Astrocyte of the spinal cord (primary cell): ENCODE measurements around the gene TNFAIP6.

ENCODE experiments used
- DNase-seq: peaks from one replicate; pipeline ENCODE4 v3.0.0; 2011; ENCODE audit warnings: low read depth, low spot score
- H3K4me3 ChIP-seq: 2 replicates; pipeline ENCODE4 v1.5.1; 2011; ENCODE audit warnings: low read depth, mild to moderate bottlenecking, low read length, moderate library complexity
- in situ Hi-C: cut with HindIII; loops from 2 replicates; pipeline ENCODE4 v1.10.0; 2017; ENCODE audit warnings: low sequenced_read_pairs
- TF ChIP-seq, protein P1 (sequence below): IDR thresholded peaks from 2 replicates; pipeline ENCODE4 v1.5.1; 2012; ENCODE audit warnings: low read depth, mild to moderate bottlenecking, low read length, inconsistent platforms

TNFAIP6 gene

DNA sequence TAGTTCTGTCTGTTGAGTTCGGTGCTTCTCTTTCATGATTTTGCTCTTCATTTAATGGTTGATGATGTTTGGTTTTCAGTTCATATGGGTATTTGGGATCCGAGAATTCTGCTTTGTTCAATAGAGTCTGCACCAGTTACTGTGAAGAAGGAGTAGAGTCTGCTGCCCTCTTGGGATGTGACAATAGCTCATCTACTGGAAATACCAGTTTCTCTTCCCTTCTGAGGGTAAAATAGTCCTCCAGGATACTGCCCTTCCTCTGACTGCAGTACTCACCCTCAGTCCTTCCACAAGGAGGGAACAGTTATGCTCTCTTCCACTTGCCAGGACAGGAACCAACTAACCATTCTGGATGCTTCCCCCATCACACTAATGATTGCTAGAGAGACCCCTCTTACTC, 12.5 kb upstream of the TNFAIP6 start:
- TF ChIP-seq, protein P1, sequence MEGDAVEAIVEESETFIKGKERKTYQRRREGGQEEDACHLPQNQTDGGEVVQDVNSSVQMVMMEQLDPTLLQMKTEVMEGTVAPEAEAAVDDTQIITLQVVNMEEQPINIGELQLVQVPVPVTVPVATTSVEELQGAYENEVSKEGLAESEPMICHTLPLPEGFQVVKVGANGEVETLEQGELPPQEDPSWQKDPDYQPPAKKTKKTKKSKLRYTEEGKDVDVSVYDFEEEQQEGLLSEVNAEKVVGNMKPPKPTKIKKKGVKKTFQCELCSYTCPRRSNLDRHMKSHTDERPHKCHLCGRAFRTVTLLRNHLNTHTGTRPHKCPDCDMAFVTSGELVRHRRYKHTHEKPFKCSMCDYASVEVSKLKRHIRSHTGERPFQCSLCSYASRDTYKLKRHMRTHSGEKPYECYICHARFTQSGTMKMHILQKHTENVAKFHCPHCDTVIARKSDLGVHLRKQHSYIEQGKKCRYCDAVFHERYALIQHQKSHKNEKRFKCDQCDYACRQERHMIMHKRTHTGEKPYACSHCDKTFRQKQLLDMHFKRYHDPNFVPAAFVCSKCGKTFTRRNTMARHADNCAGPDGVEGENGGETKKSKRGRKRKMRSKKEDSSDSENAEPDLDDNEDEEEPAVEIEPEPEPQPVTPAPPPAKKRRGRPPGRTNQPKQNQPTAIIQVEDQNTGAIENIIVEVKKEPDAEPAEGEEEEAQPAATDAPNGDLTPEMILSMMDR: no peak
- no peak for DNase-seq
- in situ Hi-C loops: no loop called here

DNA sequence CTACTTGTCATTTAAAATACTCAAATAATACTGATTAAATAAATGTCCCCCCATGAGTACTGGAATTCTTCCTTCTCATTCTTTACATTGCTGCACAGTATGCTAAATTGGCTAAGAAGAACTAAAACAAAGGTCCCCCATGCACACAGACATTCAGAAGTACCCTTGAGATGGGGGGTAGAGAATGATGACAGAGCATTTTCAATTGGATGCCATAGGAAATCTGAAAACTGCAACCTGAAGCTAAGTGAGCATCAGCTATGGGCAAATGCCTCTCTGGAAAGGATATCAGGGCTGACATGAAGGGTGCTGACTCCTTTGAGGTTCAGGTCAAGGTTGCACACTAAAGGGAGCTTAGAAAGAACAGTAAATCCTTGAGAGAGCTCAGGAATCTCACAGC, 10.1 kb upstream of the TNFAIP6 start:
- no peak overlapping the region for H3K4me3 ChIP-seq
- TF ChIP-seq, protein P1: no peak
- in situ Hi-C loops: no loop called here
- DNase-seq: no peak

More for the DNA sequence above, 12.5 kb upstream of the TNFAIP6 start:
- H3K4me3 ChIP-seq: no peak overlapping the region

DNA sequence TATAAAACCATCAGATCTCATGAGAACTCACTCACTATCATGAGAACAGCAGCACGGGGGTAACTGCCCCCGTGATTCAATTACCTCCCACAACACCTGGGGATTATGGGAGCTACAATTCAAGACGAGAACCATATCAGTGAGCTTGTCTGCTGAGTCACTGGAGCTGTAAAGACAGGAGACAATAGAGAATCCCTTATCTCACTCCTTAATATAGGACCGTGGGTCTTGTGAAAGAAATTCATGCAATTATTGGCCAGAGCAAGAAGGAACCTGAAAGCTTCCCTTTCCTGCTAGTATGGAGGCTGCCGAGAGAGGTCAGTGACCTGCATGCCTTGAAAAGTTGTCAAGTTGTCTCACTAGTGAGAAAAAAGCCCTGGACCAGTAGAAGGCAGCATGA, 9.5 kb upstream of the TNFAIP6 start:
- no peak for DNase-seq
- TF ChIP-seq, protein P1: no peak
- H3K4me3 ChIP-seq: no peak overlapping the region
- in situ Hi-C loops: no loop called here

DNA sequence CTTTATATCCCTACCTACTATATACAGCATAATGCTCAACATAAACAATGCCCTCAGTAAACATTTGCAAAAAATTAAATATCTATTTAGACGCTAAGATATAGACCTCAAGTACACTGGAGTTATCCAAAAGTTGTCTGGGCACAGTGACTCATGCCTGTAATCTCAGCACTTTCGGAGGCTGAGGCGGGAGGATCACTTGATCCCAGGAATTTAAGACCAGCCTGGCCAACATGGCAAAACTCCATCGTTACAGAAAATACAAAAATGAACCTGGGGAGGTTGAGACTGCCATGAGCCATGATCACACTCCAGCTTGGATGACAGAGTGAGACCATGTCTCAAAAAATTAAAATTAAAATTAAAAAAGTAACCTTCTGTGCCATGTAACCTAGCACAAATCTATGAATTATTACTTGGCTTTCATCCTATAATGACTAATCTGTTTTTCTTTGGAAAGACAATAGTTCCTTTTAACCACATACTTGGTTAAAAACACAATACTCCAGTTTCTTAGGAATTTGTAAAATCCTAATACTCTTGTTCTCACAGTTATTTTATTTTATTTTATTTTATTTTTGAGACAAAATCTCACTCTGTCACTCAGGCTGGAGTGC, 6.7 kb upstream of the TNFAIP6 start:
- in situ Hi-C loops: no loop called here
- TF ChIP-seq, protein P1: no peak
- no peak overlapping the region for H3K4me3 ChIP-seq
- DNase-seq: peak; percentile 47

DNA sequence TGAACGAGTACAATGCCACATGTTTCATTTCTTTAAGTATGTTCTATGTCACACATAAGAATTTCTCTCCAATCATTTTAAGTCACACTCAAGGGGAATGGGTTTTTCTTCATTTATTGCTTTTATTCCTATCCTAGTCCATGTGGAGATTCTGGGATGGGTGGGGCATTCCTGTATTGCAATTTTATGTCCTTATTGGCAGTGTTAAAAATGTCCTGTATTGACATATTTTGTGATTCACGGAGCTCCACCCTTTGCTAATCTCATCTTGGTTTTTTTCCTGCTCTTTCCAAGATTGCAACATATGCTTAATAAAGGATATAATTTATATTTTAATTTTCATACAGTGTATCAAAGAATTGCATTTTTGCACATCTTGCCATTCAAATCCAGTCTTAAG, 3.4 kb upstream of the TNFAIP6 start:
- no peak for DNase-seq
- TF ChIP-seq, protein P1: no peak
- in situ Hi-C loops: no loop called here
- H3K4me3 ChIP-seq: no peak overlapping the region

DNA sequence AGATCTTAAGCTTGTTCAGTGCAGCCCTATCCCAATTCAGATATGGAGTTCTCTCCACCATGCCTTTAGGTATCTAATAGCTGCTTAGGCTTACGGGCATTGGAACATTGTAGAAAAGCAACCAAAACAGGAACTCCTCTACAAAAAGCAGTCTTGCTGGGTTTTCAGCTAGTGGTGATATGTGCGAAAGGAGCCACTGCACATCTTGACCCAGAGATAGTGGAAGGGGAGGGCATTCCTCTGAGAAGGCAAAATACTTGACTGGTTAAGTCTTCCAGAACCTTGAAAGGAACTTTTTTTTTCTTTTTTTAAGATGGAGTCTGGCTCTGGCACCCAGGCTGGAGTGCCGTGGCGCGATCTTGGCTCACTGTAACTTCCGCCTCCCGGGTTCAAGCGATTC, 2.6 kb upstream of the TNFAIP6 start:
- DNase-seq: no peak
- TF ChIP-seq, protein P1: no peak
- no peak overlapping the region for H3K4me3 ChIP-seq
- in situ Hi-C loops: no loop called here
